Panc1 (cell line): Measurements from ENCODE around the gene RGPD4. TPM values are rescaled to one million over a fixed set of nuclear protein-coding genes. Genes with fewer than 3 reads are reported as not detected.
"Not testable (repeated sequence)": the region's sequence is repeated elsewhere in the genome, so short reads cannot be mapped to it uniquely, and the experiment has no call there.

Experiments
- ATAC-seq: fragments of 200-7000 bp; cut with Tn5 transposase; 2 replicates; pipeline ENCODE4 v1.9.1; 2020; ENCODE audit warnings: mild to moderate bottlenecking, moderate library complexity
- Bru-seq: library from RNA; stranded (reverse); fragments of 400-500 nt; gene quantifications from one replicate; lab custom pipeline; 2021; lab: Mats Ljungman, UMichigan
- BruChase-seq, 2 experiments: library from RNA; stranded (reverse); fragments of 400-500 nt; gene quantifications; one replicate each; lab custom pipeline; 2021; lab: Mats Ljungman, UMichigan
- BruUV-seq: library from RNA; stranded (reverse); fragments of 400-500 nt; replicated peaks from 2 replicates; lab custom pipeline; 2021; lab: Mats Ljungman, UMichigan
- CTCF ChIA-PET: fragments of 300-600 bp; sonication (Branson Sonifier 250); formaldehyde crosslinking; loops from one replicate; lab custom pipeline; 2022; ENCODE audit warnings: antibody characterized with exemption; lab: Charles Lee
- POLR2A ChIA-PET: fragments of 300-600 bp; sonication (Branson Sonifier 250); formaldehyde crosslinking; loops from one replicate; lab custom pipeline; 2022; ENCODE audit warnings: antibody characterized with exemption; lab: Charles Lee
- DNase-seq: peaks from one replicate; pipeline ENCODE4 v3.0.0-alpha.2; 2010; ENCODE audit warnings: low read depth, low spot score
- H3K27ac ChIP-seq: 2 replicates; pipeline ENCODE4 v1.5.1; 2011; ENCODE audit warnings: mild to moderate bottlenecking, low read length, inconsistent platforms
- H3K27me3 ChIP-seq: fragments of 200-500 bp; sonication (Bioruptor generic); 2 replicates; pipeline ENCODE4 v1.6.0; 2014; ENCODE audit warnings: low read length, inconsistent platforms; ENCODE audit not compliant: control insufficient read depth, insufficient read depth
- H3K36me3 ChIP-seq: fragments of 200-500 bp; sonication (Bioruptor generic); 2 replicates; pipeline ENCODE4 v1.5.1; 2014; ENCODE audit warnings: inconsistent platforms, mild to moderate bottlenecking, low read length, moderate library complexity; ENCODE audit not compliant: control insufficient read depth, insufficient read depth
- H3K4me1 ChIP-seq: 2 replicates; pipeline ENCODE4 v1.5.1; 2011; ENCODE audit warnings: inconsistent platforms, mild to moderate bottlenecking, low read length, moderate library complexity; ENCODE audit not compliant: control insufficient read depth, insufficient read depth
- H3K4me3 ChIP-seq, 2 experiments: 2 replicates each; pipeline ENCODE4 v1.5.1; 2011 to 2012; ENCODE audit warnings: low read depth in 2 of 2, low read length in 2 of 2, mild to moderate bottlenecking in 2 of 2, inconsistent platforms in 1 of 2, moderate library complexity in 1 of 2
- H3K9me3 ChIP-seq: fragments of 200-500 bp; sonication (Bioruptor generic); 2 replicates; pipeline ENCODE4 v1.5.1; 2014; ENCODE audit warnings: low read depth, mild to moderate bottlenecking, inconsistent platforms, low read length, moderate library complexity; ENCODE audit not compliant: control insufficient read depth, insufficient read depth
- CTCF ChIP-seq: fragments of 450-650 bp; IDR thresholded peaks from 2 replicates; pipeline ENCODE4 v1.5.1; 2017; ENCODE audit warnings: mild to moderate bottlenecking
- POLR2AphosphoS5 ChIP-seq: IDR thresholded peaks from 2 replicates; pipeline ENCODE4 v1.6.1; 2012; ENCODE audit warnings: mild to moderate bottlenecking, low read depth, low read length, moderate library complexity
- REST ChIP-seq, 2 experiments: IDR thresholded peaks; 2 replicates each; pipeline ENCODE4 v1.6.1; 2011 to 2012; ENCODE audit warnings: low read depth in 2 of 2, control low read depth in 1 of 2, low read length in 1 of 2, mild to moderate bottlenecking in 1 of 2, moderate library complexity in 1 of 2; ENCODE audit not compliant: insufficient read depth in 1 of 2
- SIN3A ChIP-seq: IDR thresholded peaks from 2 replicates; pipeline ENCODE4 v1.6.1; 2012; ENCODE audit warnings: low read depth, mild to moderate bottlenecking, low read length, moderate library complexity, borderline replicate concordance; ENCODE audit not compliant: insufficient read depth
- TCF7L2 ChIP-seq: IDR thresholded peaks from 2 replicates; pipeline ENCODE4 v1.6.1; 2011; ENCODE audit warnings: mild to moderate bottlenecking, low read depth, low read length, inconsistent platforms
- in situ Hi-C: cut with HindIII; loops from 2 replicates; pipeline ENCODE4 v1.10.0; 2016; ENCODE audit warnings: low sequenced_read_pairs, low pct_unique_long_range_greater_than_20kb
- intact Hi-C: fragments of 100-400 bp; cut with micrococcal nuclease; formaldehyde crosslinking; loops from one replicate; pipeline ENCODE4 v1.10.0; 2022; ENCODE audit not compliant: unreplicated experiment
- long read RNA-seq: library from polyadenylated mRNA; unstranded; transcript quantifications from one replicate; pipeline ENCODE4 v2.0.0, GENCODE V29; 2021; ENCODE audit not compliant: unreplicated experiment
- polyA plus RNA-seq: library from polyadenylated mRNA; unstranded; fragments of >200 nt; gene quantifications from one replicate; pipeline ENCODE4 v1.2.1, GENCODE V29; 2012; ENCODE audit warnings: missing spikeins; ENCODE audit not compliant: insufficient read length
- total RNA-seq: library from RNA; stranded (reverse); gene quantifications from one replicate; pipeline ENCODE4 v1.2.1, GENCODE V29; 2021; ENCODE audit not compliant: unreplicated experiment

RGPD4 gene
- total RNA-seq (not detected), Bru-seq, nascent RNA (percentile 26 among the genes with signal in this experiment), BruChase-seq, experiment 1, labeled RNA remaining after a 2-hour chase (percentile 23 among the genes with signal in this experiment), BruChase-seq, experiment 2, labeled RNA remaining after a 6-hour chase (percentile 19 among the genes with signal in this experiment)
- polyA plus RNA-seq: 0.05 TPM
- long read RNA-seq: 0 reads

- H3K4me1 ChIP-seq, CTCF ChIA-PET, POLR2A ChIA-PET, DNase-seq, ATAC-seq, BruUV-seq, H3K4me3 ChIP-seq, H3K27me3 ChIP-seq, H3K36me3 ChIP-seq, intact Hi-C loops, H3K9me3 ChIP-seq, in situ Hi-C loops, H3K27ac ChIP-seq: not testable (repeated sequence)
These were observed at the start of gene RGPD4 for GRCh38 chr2:107826749-107827148. Gene RGPD4, plus strand, starts transcription at chr2:107826892. Its CDS starts 122 bp downstream, at chr2:107827014.

GRCh38 chr2:107777974-107778373, 48.7 kb upstream of the RGPD4 start:
- no peaks in the 10 kb centered on the region for H3K36me3 ChIP-seq
- no peaks in the 10 kb centered on the region for H3K9me3 ChIP-seq
- H3K27ac ChIP-seq: no peak overlapping the region
- no peak for TF ChIP-seq REST (IDR thresholded peaks at IDR 0.05; ENCODE audit: insufficient read depth in 1 of 2, low read depth in 2 of 2, low read length in 1 of 2)
- no peak for TF ChIP-seq CTCF
- no peak for TF ChIP-seq SIN3A
- TF ChIP-seq TCF7L2: no peak
- no peak for TF ChIP-seq POLR2AphosphoS5
- BruUV-seq: no TSS peak
- intact Hi-C loops (no loop called here), in situ Hi-C loops (no loop called here)
- ChIA-PET CTCF (no interaction called here), POLR2A (no interaction called here)
- no peak overlapping the region for H3K4me3 ChIP-seq
- H3K4me1 ChIP-seq: no peaks in the 10 kb centered on the region
- ATAC-seq (no peak), DNase-seq (no peak)
- no peaks in the 10 kb centered on the region for H3K27me3 ChIP-seq

- no peak overlapping the region for H3K4me3 ChIP-seq
- ChIA-PET CTCF (no interaction called here), POLR2A (no interaction called here)
These were observed 40.9 kb upstream of the RGPD4 start for GRCh38 chr2:107785756-107786155.

More at GRCh38 chr2:107785756-107786155, 40.9 kb upstream of the RGPD4 start:
- intact Hi-C loops (no loop called here), in situ Hi-C loops (no loop called here)
- Histone ChIP-seq H3K27ac (no peak overlapping the region), H3K9me3 (no peaks in the 10 kb centered on the region), H3K4me1 (no peaks in the 10 kb centered on the region), H3K27me3 (no peaks in the 10 kb centered on the region), H3K36me3 (no peaks in the 10 kb centered on the region)
- DNase-seq (no peak), ATAC-seq (no peak)
- no TSS peak for BruUV-seq
- TF ChIP-seq CTCF (no peak), TCF7L2 (no peak), SIN3A (no peak), POLR2AphosphoS5 (no peak), REST (IDR thresholded peaks at IDR 0.05; ENCODE audit: insufficient read depth in 1 of 2, low read depth in 2 of 2, low read length in 1 of 2) (no peak)
